ENCODE measurements around the gene BAZ1B.
A peak's percentile ranks its signal among the peaks of the same experiment; 100 is the strongest.
"Not testable (repeated sequence)": the region's sequence is repeated elsewhere in the genome, so short reads cannot be mapped to it uniquely, and the experiment has no call there.

The BAZ1B gene, protein sequence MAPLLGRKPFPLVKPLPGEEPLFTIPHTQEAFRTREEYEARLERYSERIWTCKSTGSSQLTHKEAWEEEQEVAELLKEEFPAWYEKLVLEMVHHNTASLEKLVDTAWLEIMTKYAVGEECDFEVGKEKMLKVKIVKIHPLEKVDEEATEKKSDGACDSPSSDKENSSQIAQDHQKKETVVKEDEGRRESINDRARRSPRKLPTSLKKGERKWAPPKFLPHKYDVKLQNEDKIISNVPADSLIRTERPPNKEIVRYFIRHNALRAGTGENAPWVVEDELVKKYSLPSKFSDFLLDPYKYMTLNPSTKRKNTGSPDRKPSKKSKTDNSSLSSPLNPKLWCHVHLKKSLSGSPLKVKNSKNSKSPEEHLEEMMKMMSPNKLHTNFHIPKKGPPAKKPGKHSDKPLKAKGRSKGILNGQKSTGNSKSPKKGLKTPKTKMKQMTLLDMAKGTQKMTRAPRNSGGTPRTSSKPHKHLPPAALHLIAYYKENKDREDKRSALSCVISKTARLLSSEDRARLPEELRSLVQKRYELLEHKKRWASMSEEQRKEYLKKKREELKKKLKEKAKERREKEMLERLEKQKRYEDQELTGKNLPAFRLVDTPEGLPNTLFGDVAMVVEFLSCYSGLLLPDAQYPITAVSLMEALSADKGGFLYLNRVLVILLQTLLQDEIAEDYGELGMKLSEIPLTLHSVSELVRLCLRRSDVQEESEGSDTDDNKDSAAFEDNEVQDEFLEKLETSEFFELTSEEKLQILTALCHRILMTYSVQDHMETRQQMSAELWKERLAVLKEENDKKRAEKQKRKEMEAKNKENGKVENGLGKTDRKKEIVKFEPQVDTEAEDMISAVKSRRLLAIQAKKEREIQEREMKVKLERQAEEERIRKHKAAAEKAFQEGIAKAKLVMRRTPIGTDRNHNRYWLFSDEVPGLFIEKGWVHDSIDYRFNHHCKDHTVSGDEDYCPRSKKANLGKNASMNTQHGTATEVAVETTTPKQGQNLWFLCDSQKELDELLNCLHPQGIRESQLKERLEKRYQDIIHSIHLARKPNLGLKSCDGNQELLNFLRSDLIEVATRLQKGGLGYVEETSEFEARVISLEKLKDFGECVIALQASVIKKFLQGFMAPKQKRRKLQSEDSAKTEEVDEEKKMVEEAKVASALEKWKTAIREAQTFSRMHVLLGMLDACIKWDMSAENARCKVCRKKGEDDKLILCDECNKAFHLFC (N-terminal part only)

DNA sequence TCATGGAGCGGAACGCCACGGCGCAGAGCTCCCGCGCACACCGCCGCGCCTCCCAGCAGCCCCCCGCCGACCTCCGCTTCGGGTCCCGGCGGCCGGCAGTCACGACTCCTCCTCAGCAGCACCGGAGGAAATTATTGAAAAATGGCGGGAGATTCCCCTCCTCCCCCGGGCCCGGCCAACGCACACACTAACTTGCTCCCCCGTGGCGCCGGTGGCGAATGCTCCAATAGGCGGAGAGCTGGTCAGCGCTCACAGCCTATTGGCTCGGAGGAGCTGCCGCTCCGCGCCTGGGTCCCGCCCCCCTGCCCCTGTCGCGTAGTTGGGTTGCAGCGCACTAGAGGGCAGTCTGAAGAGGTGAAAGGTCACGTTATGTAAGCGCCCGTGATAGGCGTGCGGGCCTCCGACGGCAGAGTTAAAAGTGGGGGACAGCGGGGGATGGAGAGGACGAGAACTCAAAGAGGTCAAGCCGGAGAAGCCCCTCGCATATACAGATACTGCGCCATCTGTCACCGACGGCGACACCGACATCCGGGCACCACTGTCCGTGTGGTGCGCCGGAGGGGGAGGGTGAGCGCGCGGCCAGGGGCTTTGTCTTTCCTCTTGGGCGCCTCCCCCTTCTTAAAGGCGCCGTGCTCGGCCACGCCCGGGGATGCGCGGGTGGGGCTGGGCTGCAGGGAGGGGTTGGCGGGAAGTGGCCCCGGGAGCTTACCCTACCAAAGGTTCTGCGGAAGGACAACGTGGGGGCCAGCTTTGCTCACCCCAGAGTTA is at the start of gene BAZ1B:
TSS of gene BAZ1B (minus strand) at position 189 of the 768 bp plus-strand sequence. CDS start 360 bp downstream, outside the sequence.
- DNase-seq = peak; percentile 98

DNA sequence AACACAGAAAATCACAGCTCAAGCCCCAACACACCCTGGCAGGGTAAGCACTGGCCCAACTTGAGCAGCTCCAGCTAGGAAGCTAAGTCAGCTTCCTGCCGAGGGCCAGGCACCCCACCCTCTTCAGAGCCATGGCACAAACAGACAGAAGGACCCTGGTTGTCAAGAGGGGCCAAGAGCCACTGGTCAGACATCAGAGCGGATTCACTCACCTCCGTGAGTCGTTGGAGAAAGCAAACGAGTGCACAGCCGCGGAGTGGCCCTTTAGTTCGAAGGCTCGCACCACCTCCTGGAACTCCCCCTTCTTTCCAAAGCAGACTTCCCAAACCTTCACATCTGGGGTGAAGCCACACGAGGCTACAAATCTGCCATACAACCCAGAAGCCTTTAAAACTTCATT is 48.9 kb upstream of the BAZ1B start:
- no peak for DNase-seq

DNA sequence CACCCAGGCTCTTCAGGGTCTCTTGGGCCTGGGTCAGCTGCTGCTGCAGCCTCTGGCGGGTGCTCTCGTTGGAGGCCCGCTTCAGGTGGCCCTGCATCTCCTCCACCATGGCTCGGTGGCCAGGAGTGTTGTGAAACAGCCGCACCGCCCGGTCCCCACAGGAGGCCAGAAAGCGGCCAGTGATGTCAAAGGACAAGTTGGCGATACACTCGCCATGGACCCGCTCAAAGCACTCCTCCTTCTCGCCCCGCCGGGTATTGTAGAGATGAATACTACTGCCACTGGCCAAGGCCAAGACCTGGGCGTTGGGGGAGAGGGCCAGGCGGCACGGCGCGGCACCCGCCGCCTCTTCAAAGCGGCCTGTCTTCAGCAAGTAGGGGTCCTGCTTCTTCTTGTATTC is 48.4 kb upstream of the BAZ1B start:
- no peak for DNase-seq

DNA sequence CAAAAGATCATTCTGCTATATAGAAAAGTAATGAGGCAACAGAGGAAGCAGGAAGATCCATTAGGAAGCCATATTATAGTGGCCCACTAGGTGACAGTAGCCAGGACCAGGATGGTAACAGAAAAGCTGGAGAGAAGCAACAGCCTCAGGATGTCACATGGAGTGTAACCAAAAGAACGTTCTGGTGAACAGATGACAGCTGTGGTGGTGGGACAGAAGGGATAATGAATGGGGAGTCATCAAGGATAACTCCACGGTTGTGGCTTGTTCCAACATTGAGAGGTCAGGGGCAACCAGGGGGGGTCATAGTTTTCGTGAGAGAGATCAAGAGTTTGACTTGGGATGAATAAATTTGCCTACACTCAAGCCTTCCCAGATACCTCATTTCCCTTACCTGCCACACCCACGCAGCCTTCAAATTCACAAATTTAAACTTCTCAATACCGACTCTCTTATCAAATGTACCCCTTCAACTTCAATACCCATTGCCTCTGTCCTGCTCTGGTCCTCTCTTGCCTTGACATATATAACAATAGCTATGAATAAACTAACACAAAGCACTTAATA is 47.0 kb upstream of the BAZ1B start:
- no peak for DNase-seq

DNA sequence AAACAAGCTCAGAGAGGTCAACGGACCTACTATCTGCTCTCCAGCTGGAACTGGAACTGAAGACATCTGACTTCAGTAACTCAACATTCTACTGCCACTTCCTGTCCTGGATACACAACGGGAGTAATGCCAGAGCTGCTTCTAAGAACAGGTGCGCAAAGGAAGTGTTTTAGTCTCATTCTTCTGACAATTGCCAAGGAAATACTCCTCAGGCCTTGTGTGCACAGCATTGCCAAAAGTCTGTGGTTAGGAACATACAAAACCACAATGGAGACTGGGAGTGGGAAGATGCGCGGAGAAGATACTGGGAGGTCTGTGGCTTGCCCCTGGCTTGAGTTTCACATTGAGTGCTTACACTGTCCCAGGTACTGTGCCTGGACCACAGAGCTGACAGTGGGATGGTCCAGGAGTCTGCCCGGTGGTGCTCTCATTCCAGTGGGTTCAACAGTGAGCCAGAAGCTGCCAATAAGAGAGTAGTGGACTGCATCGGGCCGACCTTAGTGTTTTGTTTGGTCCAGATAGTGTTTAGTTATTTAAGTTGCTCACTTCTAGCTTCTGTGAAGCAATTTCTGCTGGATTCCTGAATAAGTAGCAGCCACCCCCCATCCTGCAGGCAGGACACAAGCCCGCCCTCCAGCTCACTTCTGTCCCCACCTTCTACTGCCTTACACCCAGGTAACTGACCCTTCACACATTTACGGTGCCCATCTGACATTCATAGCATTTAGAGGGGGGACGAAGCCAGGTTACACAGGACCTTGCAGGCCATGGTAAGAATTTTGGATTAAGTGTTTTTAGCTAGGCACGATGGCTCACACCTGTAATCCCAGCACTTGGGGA is 46.0 kb upstream of the BAZ1B start:
- no peak for DNase-seq

DNA sequence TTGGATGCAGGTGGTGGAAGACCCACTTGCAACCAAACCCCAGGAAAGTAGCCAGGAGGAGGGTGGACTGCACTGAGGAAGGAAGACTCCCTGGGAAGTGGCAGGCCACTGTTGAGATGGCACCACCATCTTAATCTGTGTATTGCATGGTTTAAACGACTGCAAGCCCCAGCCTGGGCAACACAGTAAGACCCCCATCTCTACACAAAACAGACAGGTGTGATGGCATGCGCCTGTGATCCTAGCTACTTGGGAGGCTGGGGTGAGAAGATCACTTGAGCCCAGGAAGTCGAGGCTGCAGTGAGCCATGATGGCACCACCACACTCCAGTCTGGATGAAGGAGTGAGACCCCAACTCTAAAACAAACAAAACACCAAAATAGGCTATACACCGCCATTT is 45.0 kb upstream of the BAZ1B start:
- DNase-seq = no peak

DNA sequence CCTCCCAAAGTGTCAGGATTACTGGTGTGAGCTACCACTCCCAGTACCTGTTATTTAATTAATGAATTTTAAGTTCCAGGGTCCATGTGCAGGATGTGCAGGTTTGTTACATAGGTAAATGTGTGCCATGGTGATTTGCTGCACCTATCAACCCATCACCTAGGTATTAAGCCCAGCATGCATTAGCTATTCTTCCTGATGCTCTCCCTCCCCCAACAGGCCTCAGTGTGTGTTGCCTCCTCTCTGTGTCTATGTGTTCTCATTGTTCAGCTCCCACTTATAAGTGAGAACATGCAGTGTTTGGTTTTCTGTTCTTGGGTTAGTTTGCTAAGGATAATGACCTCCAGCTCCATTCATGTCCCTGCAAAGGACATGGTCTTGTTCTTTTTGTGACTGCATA is 44.3 kb upstream of the BAZ1B start:
- not testable (repeated sequence) for DNase-seq

DNA sequence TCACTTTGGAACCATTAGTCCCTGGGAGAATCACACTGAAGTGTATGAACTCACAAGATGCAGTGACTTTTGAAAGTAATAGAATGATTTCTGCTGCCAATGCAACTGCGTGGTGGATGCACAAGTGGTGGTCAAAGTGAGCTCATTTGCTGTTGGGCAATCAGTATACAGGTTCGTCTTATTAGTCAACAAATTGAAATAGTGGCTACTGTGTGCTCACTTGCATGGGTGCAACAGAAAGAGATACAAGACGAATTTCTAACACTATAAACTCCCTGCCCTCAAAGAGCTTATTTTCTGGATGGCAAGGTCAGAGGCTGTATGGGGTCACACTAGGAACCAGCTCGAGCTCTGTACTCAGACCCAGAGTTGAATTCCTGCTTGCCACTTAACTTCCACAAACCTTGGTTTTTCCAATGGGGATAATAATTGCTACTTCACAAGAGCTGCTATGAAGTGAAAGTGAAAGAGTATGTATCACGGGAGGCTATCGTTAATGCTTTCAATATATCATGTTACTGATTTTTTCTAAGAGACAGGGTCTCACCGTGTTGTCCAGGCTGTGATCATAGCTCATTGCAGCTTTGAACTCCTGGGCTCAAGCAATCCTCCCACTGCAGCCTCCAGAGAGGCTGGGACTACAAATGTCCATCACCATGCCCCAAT is 43.7 kb upstream of the BAZ1B start:
- peak; percentile 19 for DNase-seq

DNA sequence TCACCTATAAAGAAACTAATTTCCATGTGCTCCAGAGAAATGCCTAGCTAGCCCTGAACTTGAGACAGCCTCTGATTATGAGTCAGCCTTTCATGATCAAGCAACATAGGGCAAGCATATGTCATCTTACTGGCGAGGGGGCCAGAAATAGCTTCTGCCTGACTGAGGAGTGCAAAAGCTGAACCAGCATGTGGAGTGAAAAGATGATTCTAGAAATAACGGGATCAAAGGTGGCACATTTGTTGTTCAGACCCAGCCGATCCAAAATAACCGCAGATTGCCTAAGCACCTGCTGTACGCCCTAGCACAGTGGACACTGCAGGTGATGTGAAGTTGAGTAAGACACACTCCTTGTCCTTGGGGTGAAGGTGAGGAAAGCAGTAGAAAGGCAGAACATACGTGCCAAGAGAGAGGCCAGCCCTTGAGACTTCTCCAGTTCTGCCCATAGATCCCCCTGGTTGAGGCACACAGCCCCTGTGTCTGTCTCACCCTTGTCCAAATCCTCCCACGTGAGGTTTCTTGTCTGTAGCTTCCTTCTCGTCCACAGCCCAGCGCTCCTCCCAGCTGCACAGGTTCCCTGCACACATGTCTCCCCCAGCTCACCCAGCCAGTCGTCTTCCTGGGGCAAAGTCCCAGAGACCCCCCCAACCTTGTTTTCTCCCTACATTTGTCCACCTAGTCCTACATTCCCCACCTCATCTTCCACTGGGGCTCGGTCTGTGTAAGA is 38.2 kb upstream of the BAZ1B start:
- DNase-seq = no peak

DNA sequence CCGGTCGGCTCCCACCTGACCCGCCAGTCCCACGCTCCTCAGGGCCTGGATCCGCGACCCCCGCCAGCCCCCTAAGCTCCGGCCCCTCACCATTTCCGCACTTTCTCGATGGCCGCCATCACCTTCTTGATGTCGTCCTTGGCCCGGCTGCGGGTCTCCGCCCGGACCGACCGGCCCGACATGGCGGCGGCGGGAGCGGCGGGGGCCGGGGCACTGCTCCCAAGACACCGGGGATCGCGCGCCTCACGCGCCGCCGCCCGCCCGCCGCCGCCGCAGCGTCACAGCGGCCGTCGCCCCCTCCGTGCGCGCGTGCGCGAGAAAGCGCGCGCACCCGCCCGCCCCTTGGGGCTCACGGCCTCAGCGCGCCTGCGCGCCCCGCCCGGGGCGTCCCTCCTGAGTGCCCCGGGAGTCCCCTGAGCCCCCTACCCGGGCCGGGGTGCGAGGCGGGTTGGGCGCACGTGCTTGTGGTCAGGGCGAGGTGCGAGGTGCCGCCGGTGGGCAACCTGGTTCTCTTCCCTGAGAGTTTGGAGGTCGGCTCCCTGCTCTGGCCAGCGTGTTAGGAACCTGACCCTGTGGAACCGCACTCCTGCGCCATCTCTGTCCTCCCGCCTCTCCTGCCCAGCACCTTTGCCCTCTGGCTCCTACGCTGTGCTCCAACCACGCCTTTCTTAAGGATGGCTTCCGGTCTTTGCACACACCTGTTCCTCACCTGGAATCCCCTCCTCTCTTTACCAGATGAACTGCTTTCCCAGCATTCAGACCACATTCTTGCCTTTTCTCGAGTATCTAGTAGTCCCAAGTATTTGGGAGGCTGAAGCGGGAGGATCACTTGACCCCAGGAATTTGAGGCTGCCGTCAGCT is 35.5 kb upstream of the BAZ1B start, which contains the start of gene BCL7B:
TSS of gene BCL7B (minus strand) at position 294 of the 861 bp plus-strand sequence. CDS start at position 182, 112 bp downstream.
- peak; percentile 87 for DNase-seq

DNA sequence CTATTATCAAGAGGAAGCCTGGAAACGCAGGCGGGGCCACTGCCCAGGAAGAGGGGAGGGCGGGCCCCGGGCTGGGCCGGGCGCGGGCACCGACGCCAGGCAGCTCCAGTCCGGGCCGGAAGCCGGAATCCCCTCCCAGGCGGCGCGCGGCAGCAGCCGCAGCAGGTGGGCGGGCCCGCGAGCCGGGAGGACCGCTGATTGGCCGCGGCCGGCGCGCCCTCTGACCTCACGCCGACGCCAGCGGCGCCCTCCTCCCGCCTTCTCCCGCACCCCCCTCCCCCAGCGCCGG is 35.0 kb upstream of the BAZ1B start:
- peak; percentile 94 for DNase-seq

DNA sequence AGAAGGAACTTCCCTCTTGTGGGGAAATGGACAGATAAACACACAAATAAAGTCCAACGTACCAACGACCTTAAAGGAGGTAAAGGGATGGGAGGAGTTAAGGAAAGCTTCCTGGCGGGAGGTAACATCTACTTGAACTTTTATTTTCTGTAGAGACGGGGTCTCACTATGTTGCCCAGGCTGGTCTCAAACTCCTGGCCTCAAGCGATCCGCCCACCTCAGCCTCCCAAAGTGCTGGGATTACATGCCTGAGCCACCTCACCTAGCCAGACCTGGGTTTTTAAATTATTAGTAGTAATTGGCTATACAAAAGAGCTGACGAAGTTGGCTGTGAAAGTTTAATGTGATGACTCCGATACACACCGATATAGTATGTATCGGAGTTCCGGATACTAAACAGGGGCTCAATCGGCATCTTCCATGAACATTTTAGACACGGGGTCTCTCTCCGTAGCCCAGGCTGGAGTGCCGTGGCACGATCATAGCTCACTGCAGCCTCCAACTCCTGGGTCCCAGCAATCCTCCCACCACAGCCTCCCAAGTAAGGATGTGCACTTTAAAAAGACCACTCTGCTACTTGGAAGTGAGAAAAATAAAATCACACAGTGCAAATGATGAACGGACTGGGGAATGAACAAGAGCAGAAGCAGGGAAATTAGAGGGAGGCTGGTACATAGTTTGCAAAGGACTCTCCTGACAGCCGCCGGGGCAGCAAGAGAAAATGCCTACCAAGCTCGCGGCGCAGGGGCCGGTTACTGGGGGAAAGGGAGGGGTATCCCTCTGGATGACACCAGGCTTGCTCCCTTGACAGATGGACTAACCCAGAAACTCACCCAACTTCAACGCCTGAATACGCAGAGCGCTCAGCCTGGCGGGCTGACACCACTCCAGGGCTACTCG is 34.4 kb upstream of the BAZ1B start:
- no peak for DNase-seq

DNA sequence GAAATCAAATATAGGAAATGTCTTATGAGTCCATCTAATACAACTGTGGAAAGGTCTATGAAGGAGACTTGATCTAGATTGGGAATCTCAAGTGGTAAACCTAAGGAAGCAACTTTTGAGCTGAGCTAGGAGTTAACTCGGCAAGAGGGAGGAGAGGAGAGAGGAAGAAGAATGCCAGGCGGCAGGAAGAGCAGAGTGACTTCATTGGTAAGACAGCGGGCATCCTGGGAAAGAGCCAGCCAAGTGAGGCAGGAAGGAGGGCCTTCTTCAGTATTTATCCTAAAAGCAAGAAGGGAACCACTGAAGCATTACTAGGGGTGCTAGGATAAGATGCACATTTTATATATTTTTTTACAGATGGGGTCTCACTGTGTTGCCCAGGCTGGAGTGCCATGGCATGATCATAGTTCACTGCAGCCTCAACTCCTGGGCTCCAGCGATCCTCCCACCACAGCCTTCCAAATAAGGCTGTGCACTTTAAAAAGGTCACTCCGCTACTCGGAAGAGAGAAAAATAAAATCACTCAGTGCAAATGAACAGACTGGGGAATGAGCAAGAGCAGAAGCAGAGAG is 33.4 kb upstream of the BAZ1B start:
- no peak for DNase-seq

DNA sequence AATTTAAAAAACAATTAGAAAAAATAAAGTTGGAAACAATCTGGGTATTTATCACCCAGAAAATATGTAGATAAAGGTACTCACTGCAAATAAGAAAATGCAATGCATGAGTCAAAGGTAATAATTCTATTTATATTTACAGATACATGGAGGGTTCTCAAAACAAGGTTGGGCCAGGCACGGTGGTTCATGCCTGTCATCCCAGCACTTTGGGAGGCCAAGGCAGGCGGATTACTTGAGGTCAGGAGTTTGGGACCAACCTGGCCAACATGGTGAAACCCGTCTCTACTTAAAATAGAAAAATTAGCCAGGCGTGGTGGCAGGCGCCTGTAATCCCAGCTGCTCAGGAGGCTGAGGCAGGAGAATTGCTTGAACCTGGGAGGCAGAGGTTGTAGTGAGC is 28.0 kb upstream of the BAZ1B start:
- DNase-seq = not testable (repeated sequence)

DNA sequence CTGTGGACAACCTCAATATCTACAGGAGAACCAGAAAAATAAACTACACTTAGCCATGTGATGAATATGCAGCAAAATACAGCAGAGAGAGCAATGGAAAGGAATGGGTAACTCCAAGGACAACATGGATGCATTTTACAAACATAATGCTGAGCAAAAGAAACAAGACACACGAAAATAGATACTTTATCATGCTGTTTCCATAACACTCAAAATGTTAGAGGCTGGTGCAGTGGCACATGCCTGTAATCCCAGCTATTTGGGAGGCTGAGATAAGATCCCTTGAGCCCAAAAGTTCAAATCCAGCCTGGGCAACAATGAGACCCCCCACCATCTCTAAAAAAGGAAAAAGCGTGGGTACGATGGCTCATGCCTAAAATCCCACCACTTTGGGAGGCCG is 27.1 kb upstream of the BAZ1B start:
- no peak for DNase-seq

DNA sequence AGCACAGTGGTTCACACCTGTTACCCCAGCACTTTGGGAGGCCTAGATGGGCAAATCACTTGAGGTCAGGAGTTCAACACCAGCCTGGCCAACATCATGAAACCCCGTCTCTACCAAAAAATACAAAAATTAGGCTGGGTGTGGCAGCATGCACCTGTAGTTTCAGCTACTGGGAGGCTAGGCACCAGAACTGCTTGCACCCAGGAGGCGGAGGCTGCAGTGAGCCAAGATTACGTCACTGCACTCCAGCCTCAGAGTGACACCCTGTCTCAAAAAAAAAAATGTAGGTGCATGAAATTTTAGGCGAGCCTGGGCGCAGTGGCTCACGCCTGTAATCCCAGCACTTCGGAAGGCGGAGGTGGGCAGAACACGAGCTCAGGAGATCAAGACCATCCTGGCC is 25.7 kb upstream of the BAZ1B start:
- DNase-seq = no peak

DNA sequence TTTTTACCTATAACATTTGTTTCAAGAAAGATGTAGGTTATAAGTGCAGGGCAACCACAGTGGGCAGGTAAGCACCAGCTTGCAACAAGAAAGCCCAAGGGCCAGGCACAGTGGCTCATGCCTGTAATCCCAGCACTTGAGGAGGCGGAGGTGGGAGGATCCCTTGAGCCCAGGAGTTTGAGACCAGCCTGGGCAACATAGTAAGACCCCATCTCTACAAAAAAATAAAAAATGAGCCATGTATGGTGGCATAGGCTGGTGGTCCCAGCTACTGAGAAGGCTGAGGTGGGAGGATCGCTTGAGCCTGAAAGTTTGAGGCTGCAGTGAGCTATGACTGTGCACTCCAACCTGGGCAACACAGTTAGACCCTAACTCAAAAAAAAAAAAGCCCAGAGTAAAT is 22.6 kb upstream of the BAZ1B start:
- no peak for DNase-seq

DNA sequence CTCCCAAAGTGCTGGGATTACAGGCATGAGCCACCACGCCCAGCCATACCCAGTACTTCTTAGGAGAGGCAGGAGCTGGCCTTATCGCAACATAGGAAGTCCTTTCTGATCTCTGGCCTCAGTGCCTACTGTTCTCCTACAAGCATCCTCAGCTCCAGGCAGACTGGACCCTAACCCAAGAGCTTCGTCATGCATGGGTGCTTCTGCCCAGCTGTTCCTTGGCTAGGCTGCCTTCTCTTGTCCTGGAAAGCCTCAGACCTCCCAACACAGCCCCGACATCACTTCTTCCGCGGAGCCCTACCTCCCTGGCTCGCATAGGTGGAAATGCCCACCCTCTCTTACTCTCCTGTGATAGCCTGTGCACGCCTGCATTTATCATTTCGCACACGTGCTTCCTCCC is 19.6 kb upstream of the BAZ1B start:
- DNase-seq = no peak
